Neural progenitor cell (in vitro differentiated cells): ENCODE data around the gene ACP4. TPM values are rescaled to one million over a fixed set of nuclear protein-coding genes. Genes with fewer than 3 reads are reported as not detected.

Experiments used
- DNase-seq: peaks from one replicate; pipeline ENCODE4 v3.0.0-alpha.2; 2016; ENCODE audit warnings: low spot score
- H2AFZ ChIP-seq: fragments of 200-600 bp; sonication (generic); replicated peaks from 2 replicates; pipeline ENCODE4 v1.6.1; 2016; ENCODE audit warnings: antibody characterized with exemption
- H3F3A ChIP-seq: fragments of 200-600 bp; sonication (generic); 2 replicates; pipeline ENCODE4 v1.6.1; 2016; ENCODE audit warnings: antibody characterized with exemption, low read depth
- H3K27ac ChIP-seq: fragments of 200-600 bp; sonication (generic); 2 replicates; pipeline ENCODE4 v1.5.1; 2016; ENCODE audit warnings: mild to moderate bottlenecking
- H3K27me3 ChIP-seq: fragments of 200-600 bp; sonication (generic); 2 replicates; pipeline ENCODE4 v1.6.1; 2016; ENCODE audit warnings: mild to moderate bottlenecking, moderate library complexity
- H3K36me3 ChIP-seq: fragments of 200-600 bp; sonication (generic); 2 replicates; pipeline ENCODE4 v1.5.1; 2016
- H3K4me1 ChIP-seq: fragments of 200-600 bp; sonication (generic); 2 replicates; pipeline ENCODE4 v1.6.1; 2016; ENCODE audit warnings: mixed run types
- H3K4me2 ChIP-seq: fragments of 200-600 bp; sonication (generic); 2 replicates; pipeline ENCODE4 v1.6.1; 2016
- H3K4me3 ChIP-seq: fragments of 200-600 bp; sonication (generic); 2 replicates; pipeline ENCODE4 v1.5.1; 2016
- H3K79me2 ChIP-seq: fragments of 200-600 bp; sonication (generic); 2 replicates; pipeline ENCODE4 v1.6.1; 2016; ENCODE audit warnings: low read depth
- H3K9ac ChIP-seq: fragments of 200-600 bp; sonication (generic); 2 replicates; pipeline ENCODE4 v1.6.1; 2016
- H3K9me3 ChIP-seq: fragments of 200-600 bp; sonication (generic); 2 replicates; pipeline ENCODE4 v1.5.1; 2016; ENCODE audit warnings: low read depth
- H4K20me1 ChIP-seq: fragments of 200-600 bp; sonication (generic); 2 replicates; pipeline ENCODE4 v1.6.1; 2016; ENCODE audit warnings: low read depth
- H3K27ac Mint-ChIP-seq: 3 replicates; pipeline ENCODE4 v1.8.0; 2021; ENCODE audit warnings: mixed read lengths
- H3K27me3 Mint-ChIP-seq: 2 replicates; pipeline ENCODE4 v1.8.0; 2022; ENCODE audit warnings: low read depth, mild to moderate bottlenecking, inconsistent platforms, moderate library complexity, mixed read lengths; ENCODE audit not compliant: insufficient read depth
- H3K36me3 Mint-ChIP-seq: 3 replicates; pipeline ENCODE4 v1.8.0; 2021; ENCODE audit warnings: mixed read lengths
- H3K4me1 Mint-ChIP-seq: 3 replicates; pipeline ENCODE4 v1.8.0; 2021; ENCODE audit warnings: mixed read lengths
- H3K4me3 Mint-ChIP-seq: 3 replicates; pipeline ENCODE4 v1.8.0; 2021; ENCODE audit warnings: mild to moderate bottlenecking, moderate library complexity, mixed read lengths
- H3K9me3 Mint-ChIP-seq: 3 replicates; pipeline ENCODE4 v1.8.0; 2020; ENCODE audit warnings: mixed read lengths
- CTCF ChIP-seq: fragments of 200-600 bp; sonication (generic); IDR thresholded peaks from 2 replicates; pipeline ENCODE4 v1.5.1; 2017; ENCODE audit warnings: antibody characterized with exemption, mild to moderate bottlenecking
- EZH2 ChIP-seq: fragments of 200-600 bp; sonication (generic); IDR thresholded peaks from 2 replicates; pipeline ENCODE4 v1.6.1; 2017; ENCODE audit warnings: antibody characterized with exemption, mild to moderate bottlenecking, moderate library complexity
- EZH2phosphoT487 ChIP-seq: fragments of 200-600 bp; sonication (generic); IDR thresholded peaks from 2 replicates; pipeline ENCODE4 v1.6.1; 2017; ENCODE audit warnings: antibody characterized with exemption
- total RNA-seq: library from RNA; depleted of rRNA; stranded (reverse); fragments of >200 nt; gene quantifications from 2 replicates; pipeline ENCODE4 v1.2.3, GENCODE V29; 2015; ENCODE audit warnings: low replicate concordance

ACP4 gene
- total RNA-seq, 1 donor from 2014 or later: not detected

GRCh38 chr19:50798659-50799546, 8.7 kb downstream of the ACP4 start:
- peaks cover 7% of the 10 kb centered on the region for H3K36me3 ChIP-seq
- Mint-ChIP-seq H3K27ac (no peak overlapping the region), H3K36me3 (peaks cover 19% of the 10 kb centered on the region), H3K9me3 (no peaks in the 10 kb centered on the region), H3K27me3 (peaks cover 5% of the 10 kb centered on the region), H3K4me3 (no peak overlapping the region), H3K4me1 (peaks cover 29% of the 10 kb centered on the region)
- TF ChIP-seq EZH2: no peak
- no peak for TF ChIP-seq EZH2phosphoT487
- no peak for TF ChIP-seq CTCF
- H3K9me3 ChIP-seq: no peaks in the 10 kb centered on the region
- peaks cover 12% of the 10 kb centered on the region for H3K4me1 ChIP-seq
- peaks cover 57% of the 10 kb centered on the region for H3F3A ChIP-seq
- H3K79me2 ChIP-seq: peaks cover 49% of the 10 kb centered on the region
- DNase-seq: no peak
- H3K27me3 ChIP-seq: no peaks in the 10 kb centered on the region
- no peak overlapping the region for H3K9ac ChIP-seq
- no peak overlapping the region for H3K4me3 ChIP-seq
- peaks cover 96% of the 10 kb centered on the region for H4K20me1 ChIP-seq
- no peak overlapping the region for H2AFZ ChIP-seq
- no peak overlapping the region for H3K27ac ChIP-seq
- no peak overlapping the region for H3K4me2 ChIP-seq

DNA sequence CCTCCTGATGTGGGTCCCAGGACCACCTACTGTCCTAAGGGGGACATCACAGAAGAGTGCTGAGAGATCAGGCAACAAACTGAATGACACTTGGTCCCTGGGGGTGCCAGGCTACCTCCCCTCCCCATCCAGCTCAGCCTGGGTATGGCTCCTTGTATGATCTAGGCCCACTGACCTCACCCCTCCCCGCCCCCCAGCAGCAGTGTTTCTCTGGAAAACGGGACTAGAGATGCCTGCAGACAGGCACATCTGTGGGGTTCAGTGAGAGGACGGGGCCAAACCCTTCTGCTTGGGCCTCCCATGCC, 9.3 kb downstream of the ACP4 start:
- H3K27ac ChIP-seq: no peak overlapping the region
- H3K36me3 Mint-ChIP-seq: peaks cover 19% of the 10 kb centered on the region
- H3K27me3 ChIP-seq: no peaks in the 10 kb centered on the region
- H3K27me3 Mint-ChIP-seq: peaks cover 8% of the 10 kb centered on the region
- peaks cover 93% of the 10 kb centered on the region for H4K20me1 ChIP-seq
- TF ChIP-seq EZH2phosphoT487: no peak
- TF ChIP-seq EZH2: no peak
- no peaks in the 10 kb centered on the region for H3K9me3 Mint-ChIP-seq
- no peak overlapping the region for H3K4me3 Mint-ChIP-seq
- no peak overlapping the region for H3K4me2 ChIP-seq
- no peak overlapping the region for H2AFZ ChIP-seq
- no peak overlapping the region for H3K27ac Mint-ChIP-seq
- peaks cover 7% of the 10 kb centered on the region for H3K36me3 ChIP-seq
- no peaks in the 10 kb centered on the region for H3K9me3 ChIP-seq
- no peak overlapping the region for H3K9ac ChIP-seq
- H3K4me1 ChIP-seq: peaks cover 10% of the 10 kb centered on the region
- peaks cover 61% of the 10 kb centered on the region for H3F3A ChIP-seq
- DNase-seq: no peak
- H3K4me3 ChIP-seq: no peak overlapping the region
- H3K4me1 Mint-ChIP-seq: peaks cover 32% of the 10 kb centered on the region
- H3K79me2 ChIP-seq: peaks cover 54% of the 10 kb centered on the region

GRCh38 chr19:50801107-50801506, 10.9 kb downstream of the ACP4 start:
- H3K9ac ChIP-seq: no peak overlapping the region
- H3K27ac ChIP-seq: no peak overlapping the region
- H3K4me3 ChIP-seq: no peak overlapping the region
- Mint-ChIP-seq H3K9me3 (no peaks in the 10 kb centered on the region), H3K4me3 (peak overlapping the region; percentile 70), H3K27ac (no peak overlapping the region), H3K27me3 (peaks cover 11% of the 10 kb centered on the region), H3K4me1 (peaks cover 38% of the 10 kb centered on the region), H3K36me3 (peaks cover 16% of the 10 kb centered on the region)
- no peak for TF ChIP-seq EZH2phosphoT487
- no peak for TF ChIP-seq EZH2
- TF ChIP-seq CTCF: no peak
- H3K4me1 ChIP-seq: peaks cover 7% of the 10 kb centered on the region
- peaks cover 54% of the 10 kb centered on the region for H3K79me2 ChIP-seq
- peaks cover 51% of the 10 kb centered on the region for H3F3A ChIP-seq
- H3K9me3 ChIP-seq: no peaks in the 10 kb centered on the region
- peaks cover 7% of the 10 kb centered on the region for H3K36me3 ChIP-seq
- no peak for DNase-seq
- H4K20me1 ChIP-seq: peaks cover 77% of the 10 kb centered on the region
- no peak overlapping the region for H2AFZ ChIP-seq
- H3K27me3 ChIP-seq: no peaks in the 10 kb centered on the region
- H3K4me2 ChIP-seq: no peak overlapping the region
